ENCODE results near the gene AR. TPM values are rescaled to one million over a fixed set of nuclear protein-coding genes. Genes with fewer than 3 reads are reported as not detected.

AR gene, protein sequence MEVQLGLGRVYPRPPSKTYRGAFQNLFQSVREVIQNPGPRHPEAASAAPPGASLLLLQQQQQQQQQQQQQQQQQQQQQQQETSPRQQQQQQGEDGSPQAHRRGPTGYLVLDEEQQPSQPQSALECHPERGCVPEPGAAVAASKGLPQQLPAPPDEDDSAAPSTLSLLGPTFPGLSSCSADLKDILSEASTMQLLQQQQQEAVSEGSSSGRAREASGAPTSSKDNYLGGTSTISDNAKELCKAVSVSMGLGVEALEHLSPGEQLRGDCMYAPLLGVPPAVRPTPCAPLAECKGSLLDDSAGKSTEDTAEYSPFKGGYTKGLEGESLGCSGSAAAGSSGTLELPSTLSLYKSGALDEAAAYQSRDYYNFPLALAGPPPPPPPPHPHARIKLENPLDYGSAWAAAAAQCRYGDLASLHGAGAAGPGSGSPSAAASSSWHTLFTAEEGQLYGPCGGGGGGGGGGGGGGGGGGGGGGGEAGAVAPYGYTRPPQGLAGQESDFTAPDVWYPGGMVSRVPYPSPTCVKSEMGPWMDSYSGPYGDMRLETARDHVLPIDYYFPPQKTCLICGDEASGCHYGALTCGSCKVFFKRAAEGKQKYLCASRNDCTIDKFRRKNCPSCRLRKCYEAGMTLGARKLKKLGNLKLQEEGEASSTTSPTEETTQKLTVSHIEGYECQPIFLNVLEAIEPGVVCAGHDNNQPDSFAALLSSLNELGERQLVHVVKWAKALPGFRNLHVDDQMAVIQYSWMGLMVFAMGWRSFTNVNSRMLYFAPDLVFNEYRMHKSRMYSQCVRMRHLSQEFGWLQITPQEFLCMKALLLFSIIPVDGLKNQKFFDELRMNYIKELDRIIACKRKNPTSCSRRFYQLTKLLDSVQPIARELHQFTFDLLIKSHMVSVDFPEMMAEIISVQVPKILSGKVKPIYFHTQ
- total RNA-seq = 0.30 and 0.40 TPM in 2 replicates

GRCh38 chrX:67543818-67544217 is at the start of gene AR:
AR (plus strand) TSS chrX:67544021; CDS start chrX:67545147, 1,126 bp downstream.

Data from mammary microvascular endothelial cell (primary cell).